ES-I3 (cell line): ENCODE measurements around the gene RNF223.
"Not testable (repeated sequence)": the region's sequence is repeated elsewhere in the genome, so short reads cannot be mapped to it uniquely, and the experiment has no call there.

ENCODE experiments used
- H3K36me3 ChIP-seq: 2 replicates; pipeline ENCODE4 v1.6.1; 2013; ENCODE audit warnings: mild to moderate bottlenecking, low read length, control low read depth, moderate library complexity; ENCODE audit not compliant: insufficient read depth
- H3K4me1 ChIP-seq: 2 replicates; pipeline ENCODE4 v1.6.1; 2013; ENCODE audit warnings: mild to moderate bottlenecking, control low read depth, low read length; ENCODE audit not compliant: insufficient read depth
- H3K9ac ChIP-seq: 2 replicates; pipeline ENCODE4 v1.6.1; 2013; ENCODE audit warnings: low read depth, mild to moderate bottlenecking, low read length, moderate library complexity
- H3K9me3 ChIP-seq: 2 replicates; pipeline ENCODE4 v1.6.1; 2013; ENCODE audit warnings: mild to moderate bottlenecking, low read length, moderate library complexity; ENCODE audit not compliant: control insufficient read depth, insufficient read depth

The RNF223 gene

GRCh38 chr1:1058088-1058905 lies 15.8 kb downstream of the RNF223 start:
- Histone ChIP-seq H3K9me3 (no peaks in the 10 kb centered on the region), H3K9ac (peak overlapping the region; percentile 29; the same call in 1 of the 2 replicates), H3K4me1 (peaks cover 5% of the 10 kb centered on the region; the same call in 1 of the 2 replicates), H3K36me3 (no peaks in the 10 kb centered on the region)

DNA sequence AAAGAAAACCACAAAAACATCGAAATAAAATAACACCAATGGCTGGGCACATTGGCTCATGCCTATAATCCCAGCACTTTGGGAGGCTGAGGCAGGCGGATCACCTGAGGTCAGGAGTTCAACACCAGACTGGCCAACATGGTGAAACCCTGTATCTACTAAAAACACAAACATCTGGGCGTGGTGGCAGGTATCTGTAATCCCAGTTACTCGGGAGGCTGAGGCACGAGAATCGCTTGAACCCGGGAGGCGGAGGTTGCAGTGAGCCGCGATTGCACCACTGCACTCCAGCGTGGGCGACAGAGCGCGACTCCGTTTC lies 16.4 kb downstream of the RNF223 start:
- H3K36me3 ChIP-seq, H3K9me3 ChIP-seq, H3K9ac ChIP-seq, H3K4me1 ChIP-seq: not testable (repeated sequence)

- no peak overlapping the region for H3K9ac ChIP-seq
- no peaks in the 10 kb centered on the region for H3K4me1 ChIP-seq
- no peaks in the 10 kb centered on the region for H3K9me3 ChIP-seq
- peaks cover 6% of the 10 kb centered on the region; the same call in 1 of the 2 replicates for H3K36me3 ChIP-seq
Measured at GRCh38 chr1:1055841-1056736, 18.0 kb downstream of the RNF223 start.

- Histone ChIP-seq H3K36me3 (peaks cover 6% of the 10 kb centered on the region; the same call in 1 of the 2 replicates), H3K9ac (no peak overlapping the region), H3K4me1 (no peaks in the 10 kb centered on the region), H3K9me3 (no peaks in the 10 kb centered on the region)
Measured at GRCh38 chr1:1054971-1055370, 19.1 kb downstream of the RNF223 start.

- Histone ChIP-seq H3K4me1 (no peaks in the 10 kb centered on the region), H3K9me3 (no peaks in the 10 kb centered on the region), H3K36me3 (peaks cover 6% of the 10 kb centered on the region; the same call in 1 of the 2 replicates), H3K9ac (no peak overlapping the region)
Measured at GRCh38 chr1:1054099-1054700, 19.9 kb downstream of the RNF223 start.

DNA sequence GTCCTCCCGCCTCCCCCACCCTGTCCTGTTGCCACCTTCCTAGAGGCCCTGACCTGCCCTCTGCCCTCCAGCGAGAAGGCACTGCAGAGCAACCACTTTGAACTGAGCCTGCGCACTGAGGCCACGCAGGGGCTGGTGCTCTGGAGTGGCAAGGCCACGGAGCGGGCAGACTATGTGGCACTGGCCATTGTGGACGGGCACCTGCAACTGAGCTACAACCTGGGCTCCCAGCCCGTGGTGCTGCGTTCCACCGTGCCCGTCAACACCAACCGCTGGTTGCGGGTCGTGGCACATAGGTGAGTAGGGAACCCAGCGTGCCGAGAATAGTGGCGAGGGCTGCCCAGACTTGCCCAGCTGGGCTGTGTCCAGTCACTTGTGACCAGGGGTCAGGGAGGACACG lies 20.4 kb downstream of the RNF223 start:
- no peaks in the 10 kb centered on the region for H3K4me1 ChIP-seq
- H3K36me3 ChIP-seq = peaks cover 6% of the 10 kb centered on the region; the same call in 1 of the 2 replicates
- no peak overlapping the region for H3K9ac ChIP-seq
- H3K9me3 ChIP-seq = no peaks in the 10 kb centered on the region

DNA sequence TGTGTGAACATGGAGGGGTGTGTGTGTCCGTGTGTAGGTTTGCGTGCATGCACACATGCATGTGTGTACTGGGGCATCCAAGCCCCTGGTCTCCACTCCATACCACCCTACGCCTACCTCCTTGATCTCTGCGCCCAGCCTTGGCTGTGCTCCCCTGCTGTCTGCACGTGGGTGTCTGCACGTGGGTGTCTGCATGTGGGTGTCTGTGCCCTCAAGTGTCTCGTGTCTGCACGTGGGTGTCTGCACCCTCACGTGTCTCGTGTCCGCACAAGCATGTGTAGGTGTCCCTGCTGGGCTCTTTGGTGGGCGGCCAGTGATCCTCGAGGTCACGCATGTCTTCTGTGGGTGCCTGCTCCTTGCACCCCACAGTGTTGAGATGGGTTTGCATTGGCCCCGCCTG lies 21.1 kb downstream of the RNF223 start:
- Histone ChIP-seq H3K4me1 (no peaks in the 10 kb centered on the region), H3K9ac (no peak overlapping the region), H3K36me3 (peaks cover 6% of the 10 kb centered on the region; the same call in 1 of the 2 replicates), H3K9me3 (no peaks in the 10 kb centered on the region)

DNA sequence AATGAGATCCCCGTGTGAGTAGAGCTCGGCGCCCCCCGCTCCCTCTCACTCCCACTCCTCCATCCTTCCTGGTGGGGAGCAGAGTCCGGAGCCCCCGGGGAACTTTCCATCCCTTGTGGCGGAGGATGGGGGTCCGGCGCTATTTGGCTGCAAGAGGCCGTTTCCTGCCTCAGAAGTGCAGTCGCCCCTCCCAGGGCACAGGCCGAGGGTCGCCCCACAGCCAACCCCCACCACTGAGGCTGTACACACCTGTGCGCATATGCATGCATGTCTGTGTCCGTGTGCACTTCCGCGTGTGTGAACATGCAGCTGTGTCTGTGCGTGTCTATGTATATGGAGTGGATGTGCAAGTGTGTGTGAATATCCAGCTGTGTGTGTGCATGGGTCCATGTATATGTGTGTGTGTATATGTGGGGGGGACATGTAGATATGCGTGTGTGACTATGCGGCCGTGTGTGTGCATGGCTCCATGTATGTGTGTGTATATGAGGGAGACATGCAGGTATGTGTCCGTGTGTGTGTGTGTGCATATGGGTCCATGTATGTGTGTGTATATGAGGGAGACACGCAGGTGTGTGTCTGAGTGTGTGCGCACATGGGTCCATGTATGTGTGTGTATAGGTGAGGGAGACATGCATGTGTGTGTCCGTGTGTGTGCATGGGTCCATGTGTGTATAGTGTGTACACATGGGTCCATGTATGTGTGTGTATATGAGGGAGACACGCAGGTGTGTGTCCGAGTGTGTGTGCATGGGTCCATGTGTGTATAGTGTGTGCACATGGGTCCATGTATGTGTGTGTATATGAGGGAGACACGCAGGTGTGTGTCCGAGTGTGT lies 21.9 kb downstream of the RNF223 start:
- Histone ChIP-seq H3K9ac (no peak overlapping the region), H3K4me1 (no peaks in the 10 kb centered on the region), H3K36me3 (peaks cover 6% of the 10 kb centered on the region; the same call in 1 of the 2 replicates), H3K9me3 (no peaks in the 10 kb centered on the region)

- no peaks in the 10 kb centered on the region for H3K4me1 ChIP-seq
- no peaks in the 10 kb centered on the region for H3K9me3 ChIP-seq
- H3K36me3 ChIP-seq = peaks cover 6% of the 10 kb centered on the region; the same call in 1 of the 2 replicates
- no peak overlapping the region for H3K9ac ChIP-seq
Measured at GRCh38 chr1:1051127-1051810, 22.8 kb downstream of the RNF223 start.

DNA sequence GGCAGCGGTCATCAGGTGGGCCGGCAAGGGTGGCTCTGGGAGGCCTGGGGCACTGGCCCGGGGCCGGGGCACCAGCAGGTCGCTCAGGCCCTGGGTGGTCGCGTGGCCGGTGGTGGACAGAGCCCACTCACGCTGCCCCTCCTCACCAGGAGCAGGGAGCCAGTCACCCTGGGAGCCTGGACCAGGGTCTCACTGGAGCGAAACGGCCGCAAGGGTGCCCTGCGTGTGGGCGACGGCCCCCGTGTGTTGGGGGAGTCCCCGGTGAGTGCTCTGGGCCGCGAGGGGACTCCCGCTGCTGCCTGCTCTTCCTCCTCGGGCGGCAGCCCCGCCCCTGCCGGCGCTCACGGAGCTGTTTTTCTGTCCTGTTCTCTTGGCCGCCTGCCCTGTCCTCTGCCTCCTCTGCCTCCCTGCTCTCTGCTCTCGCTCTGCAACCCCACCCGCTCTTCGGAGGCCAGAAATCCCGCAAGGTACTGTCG lies 23.5 kb downstream of the RNF223 start:
- Histone ChIP-seq H3K36me3 (peaks cover 10% of the 10 kb centered on the region; the same call in 1 of the 2 replicates), H3K4me1 (no peaks in the 10 kb centered on the region), H3K9me3 (no peaks in the 10 kb centered on the region), H3K9ac (no peak overlapping the region)

GRCh38 chr1:1049318-1050165 lies 24.6 kb downstream of the RNF223 start:
- Histone ChIP-seq H3K36me3 (peaks cover 12% of the 10 kb centered on the region; the same call in 1 of the 2 replicates), H3K9ac (no peak overlapping the region), H3K4me1 (no peaks in the 10 kb centered on the region), H3K9me3 (no peaks in the 10 kb centered on the region)

DNA sequence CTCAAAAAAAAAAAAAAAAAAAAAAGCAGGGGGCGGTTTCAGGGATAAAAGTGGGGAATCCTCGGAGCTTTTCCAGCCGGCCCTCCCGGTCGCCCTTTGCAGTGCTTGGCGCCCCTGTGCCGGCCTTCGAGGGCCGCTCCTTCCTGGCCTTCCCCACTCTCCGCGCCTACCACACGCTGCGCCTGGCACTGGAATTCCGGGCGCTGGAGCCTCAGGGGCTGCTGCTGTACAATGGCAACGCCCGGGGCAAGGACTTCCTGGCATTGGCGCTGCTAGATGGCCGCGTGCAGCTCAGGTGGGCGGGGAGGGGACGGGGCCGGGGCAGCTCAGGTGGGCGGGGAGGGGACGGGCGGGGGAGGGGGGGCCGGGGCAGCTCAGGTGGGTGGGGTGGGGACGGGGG lies 25.3 kb downstream of the RNF223 start:
- no peaks in the 10 kb centered on the region for H3K4me1 ChIP-seq
- H3K36me3 ChIP-seq = peaks cover 12% of the 10 kb centered on the region; the same call in 1 of the 2 replicates
- H3K9ac ChIP-seq = no peak overlapping the region
- H3K9me3 ChIP-seq = no peaks in the 10 kb centered on the region
